ENCODE measurements around the gene PPP1R12A. TPM values are rescaled to one million over a fixed set of nuclear protein-coding genes. Genes with fewer than 3 reads are reported as not detected.

The PPP1R12A gene
- total and polyA plus RNA-seq, 2 of the 4 experiments (the other 2 are of a cell fraction): 47.7 to 112 TPM

GRCh38 chr12:79841878-79842265 lies 93.0 kb downstream of the PPP1R12A start:
- peaks cover 23% of the 10 kb centered on the region for H4K20me1 ChIP-seq (ENCODE audit: insufficient read depth, low read length)

More at GRCh38 chr12:79841878-79842265, 93.0 kb downstream of the PPP1R12A start:
- CTCF ChIA-PET: interaction anchor here (0.7 kb wide), 1 partner anchor 63 kb away, joined by 3 read pairs; no protein-coding TSS in a partner anchor
- Histone ChIP-seq H2BK5ac (ENCODE audit: low read depth, low read length, poor library complexity, severe bottlenecking) (no peak overlapping the region), H2BK20ac (ENCODE audit: low read depth, low read length) (no peak overlapping the region), H3K4me2 (ENCODE audit: low read depth, low read length) (no peak overlapping the region), H3K36me3 (ENCODE audit: control insufficient read depth, insufficient read depth, low read length) (peaks cover 13% of the 10 kb centered on the region), H3K56ac (ENCODE audit: extremely low read depth, insufficient read depth, low read length) (no peak overlapping the region), H3K9ac (ENCODE audit: low read depth, low read length) (no peak overlapping the region), H3K9me1 (ENCODE audit: insufficient read depth, low read length) (peaks cover 6% of the 10 kb centered on the region), H2AFZ (replicated peaks; ENCODE audit: low read length, poor library complexity) (no peak overlapping the region), H4K8ac (ENCODE audit: low read depth in 2 of 2, low read length in 2 of 2) (no peak overlapping the region), H3K14ac (replicated peaks; ENCODE audit: low read depth, low read length) (peak overlapping the region; percentile 86; the same call in 1 of the 2 replicates), H3K27me3 (ENCODE audit: control insufficient read depth, insufficient read depth, low read length) (no peaks in the 10 kb centered on the region), H3K4ac (ENCODE audit: low read depth, low read length) (no peak overlapping the region), H2BK120ac (ENCODE audit: low read depth, low read length) (no peak overlapping the region), H3K18ac (ENCODE audit: low read depth, low read length) (no peak overlapping the region), H3K27ac (ENCODE audit: insufficient read depth, low read length) (no peak overlapping the region), H2BK15ac (ENCODE audit: low read depth, low read length) (no peak overlapping the region), H4K91ac (ENCODE audit: insufficient read depth, low read depth, low read length) (no peak overlapping the region), H3K4me1 (ENCODE audit: control insufficient read depth, insufficient read depth, low read length) (peaks cover 2% of the 10 kb centered on the region), H3K4me3 (ENCODE audit: insufficient read depth, low read depth, low read length) (no peak overlapping the region), H2AK5ac (ENCODE audit: low read depth, low read length) (no peak overlapping the region), H3K23ac (ENCODE audit: low read depth, low read length) (no peak overlapping the region; the same call in 1 of the 2 replicates), H3K9me3 (ENCODE audit: control insufficient read depth, insufficient read depth, low read length) (peaks cover 10% of the 10 kb centered on the region), H2AK9ac (replicated peaks; ENCODE audit: low read depth, low read length, poor library complexity) (no peak overlapping the region), H4K5ac (ENCODE audit: low read depth, low read length) (no peak overlapping the region), H3K79me1 (ENCODE audit: low read depth in 1 of 2, low read length in 2 of 2) (peaks cover 40 to 71% of the 10 kb centered on the region in 2 experiments)
- intact Hi-C loops (cut with micrococcal nuclease): no loop called here
- no CpG with 5 or more reads among the region's 4 CpGs for WGBS, 2 experiments (ENCODE audit: extremely low coverage in 2 of 2, insufficient read length in 1 of 2)
- in situ Hi-C loops (cut with MboI; ENCODE audit: low sequenced_read_pairs): no loop called here
- dilution Hi-C loops (cut with HindIII; ENCODE audit: low sequenced_read_pairs, unreplicated experiment): no loop called here
- no peak for TF ChIP-seq FOS (IDR thresholded peaks at IDR 0.05; ENCODE audit: low read depth, low read length)
- no peak for TF ChIP-seq MAFK (IDR thresholded peaks at IDR 0.05; ENCODE audit: low read depth, low read length)
- no peak for TF ChIP-seq NFE2L2 (IDR thresholded peaks at IDR 0.05; ENCODE audit: low read depth, low read length)
- TF ChIP-seq, protein P1, sequence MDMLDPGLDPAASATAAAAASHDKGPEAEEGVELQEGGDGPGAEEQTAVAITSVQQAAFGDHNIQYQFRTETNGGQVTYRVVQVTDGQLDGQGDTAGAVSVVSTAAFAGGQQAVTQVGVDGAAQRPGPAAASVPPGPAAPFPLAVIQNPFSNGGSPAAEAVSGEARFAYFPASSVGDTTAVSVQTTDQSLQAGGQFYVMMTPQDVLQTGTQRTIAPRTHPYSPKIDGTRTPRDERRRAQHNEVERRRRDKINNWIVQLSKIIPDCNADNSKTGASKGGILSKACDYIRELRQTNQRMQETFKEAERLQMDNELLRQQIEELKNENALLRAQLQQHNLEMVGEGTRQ (IDR thresholded peaks at IDR 0.05; ENCODE audit: low read depth, low read length): no peak
- TF ChIP-seq CEBPB (IDR thresholded peaks at IDR 0.05; ENCODE audit: low read depth, low read length): no peak
- no peak for TF ChIP-seq RFX5 (IDR thresholded peaks at IDR 0.05; ENCODE audit: low read depth, low read length)
- no peak for TF ChIP-seq RAD21 (IDR thresholded peaks at IDR 0.05; ENCODE audit: low read length)
- DNase-seq (no peak), ATAC-seq (ENCODE audit: low read depth) (no peak)
- POLR2A ChIA-PET (ENCODE audit: unreplicated experiment): no interaction called here
- no TSS peak for BruUV-seq (replicated peaks)
